Adipocyte (in vitro differentiated cells): ENCODE results near the gene B3GALT4.
"Not testable (repeated sequence)": the region's sequence is repeated elsewhere in the genome, so short reads cannot be mapped to it uniquely, and the experiment has no call there.

Source experiments
- DNase-seq: peaks from one replicate; pipeline ENCODE4 v3.0.0-alpha.2; 2015; ENCODE audit warnings: low read depth
- H3K27me3 ChIP-seq: replicated peaks from 2 replicates; pipeline ENCODE4 v1.7.0; 2013; ENCODE audit warnings: mild to moderate bottlenecking, low read length, moderate library complexity; ENCODE audit not compliant: control insufficient read depth, insufficient read depth
- H3K36me3 ChIP-seq: 2 replicates; pipeline ENCODE4 v1.7.0; 2013; ENCODE audit warnings: low read length, mild to moderate bottlenecking, moderate library complexity; ENCODE audit not compliant: control insufficient read depth, insufficient read depth, severe bottlenecking
- H3K4me1 ChIP-seq: 2 replicates; pipeline ENCODE4 v1.7.0; 2013; ENCODE audit warnings: mild to moderate bottlenecking, low read length, moderate library complexity; ENCODE audit not compliant: control insufficient read depth, insufficient read depth
- H3K4me3 ChIP-seq: 2 replicates; pipeline ENCODE4 v1.7.0; 2013; ENCODE audit warnings: mild to moderate bottlenecking, low read length, moderate library complexity
- H3K9ac ChIP-seq: 2 replicates; pipeline ENCODE4 v1.7.0; 2013; ENCODE audit warnings: mild to moderate bottlenecking, low read length, moderate library complexity
- H3K9me3 ChIP-seq: 2 replicates; pipeline ENCODE4 v1.7.0; 2013; ENCODE audit warnings: mild to moderate bottlenecking, low read length, moderate library complexity; ENCODE audit not compliant: control insufficient read depth

Gene B3GALT4

DNA sequence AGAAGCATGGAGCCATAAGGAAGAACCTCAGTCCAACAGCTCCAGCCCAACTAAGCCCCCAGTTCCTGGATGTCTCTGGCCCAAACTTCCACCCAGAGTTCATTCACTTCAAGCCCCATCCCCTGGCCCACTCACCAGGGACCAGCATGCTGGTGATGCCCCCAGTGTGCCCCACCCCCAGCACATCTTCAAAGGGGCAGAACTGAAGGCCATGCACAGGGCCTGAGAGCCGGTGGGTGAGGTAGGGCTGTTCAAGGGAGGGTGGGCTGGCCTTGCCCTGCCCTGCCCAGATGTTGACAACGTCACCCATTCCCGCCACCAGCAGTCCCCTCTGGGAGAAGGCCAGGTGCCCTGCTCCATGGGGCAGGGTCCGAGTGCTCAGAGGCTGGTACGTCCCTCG lies 3.6 kb downstream of the B3GALT4 start:
- H3K4me1 ChIP-seq = peaks cover 14% of the 10 kb centered on the region
- no peak for DNase-seq
- no peak overlapping the region for H3K4me3 ChIP-seq
- peaks cover 75% of the 10 kb centered on the region for H3K36me3 ChIP-seq
- H3K9me3 ChIP-seq = no peaks in the 10 kb centered on the region
- H3K27me3 ChIP-seq = no peaks in the 10 kb centered on the region
- H3K9ac ChIP-seq = no peak overlapping the region

DNA sequence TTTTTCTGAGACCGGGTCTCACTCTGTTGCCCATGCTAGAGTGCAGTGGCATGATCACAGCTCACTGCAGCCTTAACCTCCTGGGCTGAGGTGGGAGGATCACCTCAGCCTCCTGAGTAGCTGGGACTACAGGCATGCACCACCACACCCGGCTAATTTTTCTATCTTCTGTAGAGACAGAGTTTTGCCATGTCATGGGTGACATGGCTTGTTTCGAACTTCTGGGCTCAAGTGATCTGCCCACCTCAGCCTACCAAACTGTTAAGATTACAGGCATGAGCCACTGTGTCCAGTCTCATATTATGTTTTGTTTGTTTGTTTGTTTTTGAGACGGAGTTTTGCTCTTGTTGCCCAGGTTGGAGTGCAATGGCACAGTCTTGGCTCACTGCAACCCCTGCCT lies 8.3 kb downstream of the B3GALT4 start:
- H3K27me3 ChIP-seq, DNase-seq, H3K4me3 ChIP-seq, H3K9me3 ChIP-seq, H3K9ac ChIP-seq: not testable (repeated sequence)
- H3K4me1 ChIP-seq = peaks cover 12% of the 10 kb centered on the region
- H3K36me3 ChIP-seq = peaks cover 64% of the 10 kb centered on the region

DNA sequence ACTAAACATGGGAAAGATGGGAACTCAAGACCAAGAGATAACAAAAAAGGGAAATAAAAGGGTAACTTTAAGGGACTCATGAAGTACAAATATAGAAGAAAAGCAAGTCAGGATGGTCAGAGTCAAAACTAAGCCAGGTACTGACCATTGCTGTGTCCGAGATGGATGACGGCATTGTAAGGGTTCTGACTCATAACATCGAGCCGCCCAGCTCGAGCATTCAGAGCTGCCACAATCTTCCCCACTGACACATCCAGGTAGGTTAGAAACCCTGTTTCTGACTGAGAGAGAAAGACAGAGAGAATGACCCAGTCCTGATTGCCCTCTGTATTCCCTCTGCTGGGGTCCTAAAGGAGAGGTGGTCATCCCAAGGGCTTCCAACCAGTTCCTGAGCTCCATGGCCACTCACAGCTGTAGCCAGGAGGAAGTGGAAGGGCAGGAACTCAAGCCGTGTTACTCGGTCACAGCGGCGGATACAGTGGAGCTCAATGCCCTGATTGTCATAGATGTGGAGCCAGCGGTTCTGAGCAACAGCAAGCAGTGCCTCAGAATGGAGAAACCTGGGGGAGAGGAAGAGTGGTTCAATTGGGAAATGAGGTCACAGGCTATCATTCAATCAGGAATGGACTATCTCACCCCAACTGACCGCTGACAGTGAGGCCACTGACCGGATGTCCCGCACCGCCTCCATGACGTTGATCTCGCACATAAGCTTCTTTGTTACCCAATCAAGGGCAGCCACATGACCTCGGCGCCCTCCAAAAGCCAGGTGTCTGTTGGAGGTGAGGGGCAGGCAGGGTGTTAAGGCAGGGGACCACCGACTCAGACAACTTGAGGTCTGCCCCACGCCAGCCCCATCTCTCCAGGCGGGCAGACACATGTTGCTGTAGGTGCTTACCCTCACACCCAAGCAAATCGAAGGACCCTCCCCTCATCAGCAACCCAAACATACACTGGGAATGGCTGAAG lies 10.3 kb downstream of the B3GALT4 start:
- H3K4me1 ChIP-seq = peaks cover 15% of the 10 kb centered on the region
- no peak overlapping the region for H3K9ac ChIP-seq
- H3K36me3 ChIP-seq = peaks cover 55% of the 10 kb centered on the region
- DNase-seq = no peak
- no peak overlapping the region for H3K4me3 ChIP-seq
- H3K9me3 ChIP-seq = no peaks in the 10 kb centered on the region
- H3K27me3 ChIP-seq = no peaks in the 10 kb centered on the region

DNA sequence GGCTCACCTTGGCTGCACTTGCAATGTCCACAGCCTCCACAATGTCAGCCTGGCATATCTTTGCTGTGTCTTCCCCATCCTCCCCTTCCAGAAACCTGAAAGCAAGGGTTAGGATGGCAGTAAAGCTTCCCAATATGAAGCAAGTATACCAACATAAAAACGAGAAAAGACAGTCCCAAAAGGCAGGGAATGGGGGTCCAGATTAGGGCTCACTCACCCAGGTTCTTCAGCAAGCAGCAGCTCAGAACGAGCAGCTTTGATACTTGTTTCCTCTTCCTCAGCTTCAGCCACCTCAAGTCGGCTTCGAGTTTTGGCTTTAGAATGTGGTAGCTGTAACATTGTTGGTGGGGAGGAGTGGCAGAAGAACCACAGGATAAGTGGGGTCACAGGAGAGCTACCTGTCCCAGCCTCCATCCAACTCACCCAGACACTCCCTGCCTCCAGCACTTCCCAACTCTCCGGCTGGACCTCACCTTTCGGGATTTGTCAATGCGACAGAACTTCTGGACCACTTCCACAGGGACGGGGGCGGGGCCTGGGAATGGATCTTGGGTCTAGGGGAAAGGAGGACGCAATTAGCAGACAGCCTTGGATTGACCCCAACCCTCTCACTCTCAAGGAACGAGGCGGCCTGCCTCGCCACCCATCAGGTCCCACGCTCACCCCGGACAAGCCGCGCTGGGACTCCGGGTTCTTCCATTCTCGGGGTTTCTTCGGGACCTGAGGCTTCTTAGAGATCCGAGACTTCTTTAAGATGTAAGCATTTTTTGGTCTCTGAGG lies 11.4 kb downstream of the B3GALT4 start:
- Histone ChIP-seq H3K4me1 (peaks cover 15% of the 10 kb centered on the region), H3K9me3 (no peaks in the 10 kb centered on the region), H3K36me3 (peaks cover 49% of the 10 kb centered on the region), H3K9ac (peak overlapping the region; percentile 92), H3K4me3 (peak overlapping the region; percentile 98), H3K27me3 (no peaks in the 10 kb centered on the region)
- no peak for DNase-seq

DNA sequence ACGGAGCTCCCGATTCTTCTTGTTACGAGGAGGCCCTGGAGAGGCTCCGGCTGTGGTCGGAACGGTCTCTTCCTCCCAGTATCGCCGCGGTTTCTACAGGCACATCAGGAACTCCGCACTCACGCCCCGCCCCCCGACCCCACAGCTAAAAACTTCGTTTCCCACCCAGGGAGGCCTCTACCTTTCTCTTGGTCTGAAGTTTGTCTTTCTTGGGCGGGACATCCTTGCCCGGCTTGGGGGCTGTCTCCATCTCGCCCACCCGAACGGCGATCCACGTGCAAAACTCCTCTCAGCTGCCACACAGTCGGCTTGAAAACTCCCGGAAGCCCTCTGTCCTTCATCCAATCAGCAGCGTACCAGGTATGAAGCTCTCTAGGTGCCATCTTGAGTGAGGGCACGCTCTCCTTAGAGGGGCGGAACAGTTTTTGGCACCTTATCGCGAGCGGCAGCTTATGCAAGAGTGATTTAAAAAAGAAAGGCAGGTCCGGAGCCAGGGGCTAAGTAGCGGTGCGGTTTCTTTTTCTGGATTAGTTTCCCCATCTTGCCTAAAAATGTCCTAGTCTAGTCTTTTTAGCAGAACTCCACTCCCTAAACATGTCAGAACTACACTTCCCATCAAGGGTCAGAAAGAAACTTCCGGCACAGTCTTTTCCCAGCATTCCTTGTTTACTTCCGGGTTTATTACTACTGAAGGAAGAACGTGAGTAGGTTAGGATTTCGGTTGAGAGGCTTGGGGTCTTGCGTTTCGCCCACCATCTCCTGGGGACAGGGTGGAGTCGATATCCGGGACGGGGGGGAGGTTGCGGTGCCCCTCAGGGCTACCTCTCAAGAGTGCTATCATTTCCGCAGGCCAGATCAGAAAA lies 12.2 kb downstream of the B3GALT4 start, which contains the start of the genes PFDN6 and WDR46:
PFDN6 (plus strand) TSS at position 681 of the 863 bp plus-strand sequence. CDS start 256 bp downstream, outside the sequence.
WDR46 (minus strand) TSS at position 319 of the 863 bp plus-strand sequence; CDS start at position 250, 69 bp downstream.
- Histone ChIP-seq H3K9me3 (no peaks in the 10 kb centered on the region), H3K36me3 (peaks cover 46% of the 10 kb centered on the region), H3K27me3 (no peaks in the 10 kb centered on the region), H3K4me1 (peaks cover 15% of the 10 kb centered on the region), H3K9ac (peak within 1 kb of the TSS; percentile 92), H3K4me3 (peak within 1 kb of the TSS; percentile 98)
- DNase-seq = peak; percentile 96

DNA sequence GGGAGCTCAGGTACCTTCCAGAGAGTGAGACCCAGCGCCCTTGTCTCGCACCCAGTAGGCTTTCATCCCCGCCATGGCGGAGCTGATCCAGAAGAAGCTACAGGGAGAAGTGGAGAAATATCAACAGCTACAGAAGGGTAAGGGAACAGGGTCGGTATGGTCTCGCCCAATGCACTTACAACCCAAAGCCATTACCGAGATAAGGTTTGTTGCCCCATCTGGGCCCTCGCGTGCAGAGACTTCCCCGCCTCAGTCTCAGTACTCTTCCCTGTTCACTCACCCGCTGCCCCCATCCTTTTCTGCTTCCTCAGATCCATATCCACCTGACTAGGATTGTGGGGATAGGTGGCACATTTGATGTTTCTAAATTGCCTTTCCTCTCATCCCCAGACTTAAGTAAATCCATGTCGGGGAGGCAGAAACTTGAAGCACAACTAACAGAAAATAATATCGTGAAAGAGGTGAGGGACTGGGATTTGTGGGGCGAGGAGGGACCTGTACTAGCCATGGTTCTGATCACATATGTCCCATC lies 12.9 kb downstream of the B3GALT4 start:
- Histone ChIP-seq H3K9ac (peak overlapping the region; percentile 92), H3K27me3 (no peaks in the 10 kb centered on the region), H3K9me3 (no peaks in the 10 kb centered on the region), H3K4me3 (peak overlapping the region; percentile 98), H3K36me3 (peaks cover 39% of the 10 kb centered on the region), H3K4me1 (peaks cover 15% of the 10 kb centered on the region)
- peak; percentile 41 for DNase-seq

DNA sequence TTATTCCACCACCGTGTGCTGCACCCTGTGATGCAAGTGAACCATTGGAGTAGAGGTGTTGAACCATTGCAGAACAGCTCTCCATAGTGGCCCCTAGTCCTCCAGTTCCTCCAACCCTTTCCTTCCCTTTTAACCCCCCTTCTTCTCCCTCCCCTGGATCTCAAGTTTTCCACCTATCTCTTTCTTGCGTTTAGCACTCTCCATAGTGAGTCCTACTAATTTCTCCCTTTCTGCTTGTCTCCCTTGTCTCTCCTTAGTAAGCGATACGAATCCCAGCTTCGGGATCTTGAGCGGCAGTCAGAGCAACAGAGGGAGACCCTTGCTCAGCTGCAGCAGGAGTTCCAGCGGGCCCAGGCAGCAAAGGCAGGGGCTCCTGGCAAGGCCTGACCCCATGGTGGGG lies 13.5 kb downstream of the B3GALT4 start:
- no peak for DNase-seq
- peaks cover 15% of the 10 kb centered on the region for H3K4me1 ChIP-seq
- peaks cover 34% of the 10 kb centered on the region for H3K36me3 ChIP-seq
- H3K27me3 ChIP-seq = no peaks in the 10 kb centered on the region
- peak overlapping the region; percentile 98 for H3K4me3 ChIP-seq
- peak overlapping the region; percentile 92 for H3K9ac ChIP-seq
- no peaks in the 10 kb centered on the region for H3K9me3 ChIP-seq

DNA sequence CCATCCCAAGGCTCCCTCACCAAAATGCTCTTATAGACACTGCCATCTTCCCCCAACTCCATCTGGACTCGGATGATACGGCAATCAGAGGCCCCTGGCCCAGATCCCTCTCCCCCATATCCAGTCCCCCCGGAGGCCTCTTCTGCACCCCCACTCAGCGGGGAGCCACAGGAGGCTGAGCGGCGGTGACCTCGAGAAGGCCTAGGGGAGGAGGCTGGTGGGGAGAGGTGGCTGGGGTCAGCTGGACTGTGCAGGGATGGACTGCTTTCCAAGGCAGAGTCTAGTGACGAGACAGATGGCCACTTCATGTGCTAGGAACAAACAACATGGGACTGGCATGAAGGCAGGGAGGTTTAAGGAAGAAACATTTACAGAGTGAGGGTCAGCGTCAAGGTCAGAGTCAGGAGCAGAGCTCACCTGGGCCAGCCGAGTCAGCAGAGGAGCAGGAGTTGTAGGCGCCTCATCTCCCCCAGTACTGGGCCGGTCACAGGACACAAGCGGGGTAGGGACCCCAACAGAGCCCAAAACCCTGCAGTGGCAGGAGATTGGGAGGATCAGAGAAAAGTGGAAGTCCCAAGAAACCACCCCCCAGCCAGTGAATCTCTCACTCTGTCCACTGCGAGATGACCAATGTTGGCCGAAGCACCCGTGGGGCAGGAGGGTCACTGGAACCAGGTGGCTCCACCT lies 16.2 kb downstream of the B3GALT4 start:
- Histone ChIP-seq H3K4me3 (no peak overlapping the region), H3K36me3 (peaks cover 17% of the 10 kb centered on the region), H3K27me3 (no peaks in the 10 kb centered on the region), H3K4me1 (peaks cover 20% of the 10 kb centered on the region), H3K9me3 (no peaks in the 10 kb centered on the region), H3K9ac (no peak overlapping the region)
- no peak for DNase-seq

DNA sequence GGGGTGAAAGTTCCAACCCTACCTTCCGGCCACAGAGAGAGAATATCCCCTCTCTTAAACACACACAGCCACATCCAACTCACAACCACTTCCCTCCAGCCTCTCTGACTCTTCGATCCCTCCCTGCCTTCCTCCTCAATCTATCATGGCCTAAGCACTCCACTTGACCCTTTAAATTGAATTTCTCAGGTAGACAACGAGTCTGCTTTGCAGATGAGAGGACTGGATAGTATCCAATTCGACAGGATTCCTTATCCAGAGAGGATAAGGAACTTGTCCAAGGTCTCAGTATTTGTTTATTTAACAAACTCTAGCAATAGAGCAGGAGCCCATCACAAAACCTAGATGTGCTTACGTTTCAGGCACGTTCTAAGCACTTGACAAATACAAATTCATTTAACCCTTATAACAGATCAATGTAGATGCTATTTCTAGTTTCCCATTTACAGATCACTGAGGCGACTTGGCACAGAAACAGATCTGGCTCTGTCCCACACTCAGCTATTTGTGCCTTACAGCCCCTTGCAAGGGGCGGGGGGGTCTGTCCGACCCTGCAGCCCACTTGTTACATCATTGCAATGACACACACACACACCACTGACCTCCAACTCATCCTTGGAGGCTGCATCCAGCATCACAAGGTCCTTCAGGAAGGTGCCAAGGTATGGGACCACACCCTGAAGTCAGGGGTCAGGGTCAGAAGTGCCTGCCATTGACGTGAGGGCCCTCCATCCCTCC lies 17.3 kb downstream of the B3GALT4 start:
- Histone ChIP-seq H3K9me3 (no peaks in the 10 kb centered on the region), H3K9ac (no peak overlapping the region), H3K36me3 (peaks cover 17% of the 10 kb centered on the region), H3K27me3 (no peaks in the 10 kb centered on the region), H3K4me3 (no peak overlapping the region), H3K4me1 (peaks cover 18% of the 10 kb centered on the region)
- no peak for DNase-seq
